GM19351 (cell line): ENCODE measurements around the gene ZSCAN1.

ENCODE experiments used
- ATAC-seq: cut with Tn5 transposase; IDR thresholded peaks from one replicate; pipeline ENCODE4 v1.9.1; 2021; ENCODE audit warnings: mild to moderate bottlenecking, moderate library complexity; ENCODE audit not compliant: unreplicated experiment

ZSCAN1 gene

GRCh38 chr19:58079792-58080191 is 46.0 kb downstream of the ZSCAN1 start:
- no peak for ATAC-seq

GRCh38 chr19:58083021-58083420 is 49.2 kb downstream of the ZSCAN1 start:
- ATAC-seq: no peak

- no peak for ATAC-seq
Measured at GRCh38 chr19:58084596-58085347, 50.9 kb downstream of the ZSCAN1 start.

GRCh38 chr19:58085348-58085875 is 51.6 kb downstream of the ZSCAN1 start:
- ATAC-seq: no peak

- no peak for ATAC-seq
Measured at GRCh38 chr19:58086825-58087710, 53.2 kb downstream of the ZSCAN1 start.

- no peak for ATAC-seq
Measured at GRCh38 chr19:58088521-58089052, 54.8 kb downstream of the ZSCAN1 start.

GRCh38 chr19:58089846-58090245 is 56.0 kb downstream of the ZSCAN1 start:
- ATAC-seq: no peak

GRCh38 chr19:58091251-58091995 is 57.6 kb downstream of the ZSCAN1 start:
- ATAC-seq: no peak

- ATAC-seq: no peak
Measured at GRCh38 chr19:58093071-58093470, 59.2 kb downstream of the ZSCAN1 start.

GRCh38 chr19:58095328-58095727 is 61.5 kb downstream of the ZSCAN1 start:
- no peak for ATAC-seq

- no peak for ATAC-seq
Measured at GRCh38 chr19:58096884-58097283, 63.1 kb downstream of the ZSCAN1 start.

- ATAC-seq: no peak
Measured at GRCh38 chr19:58097349-58097748, 63.5 kb downstream of the ZSCAN1 start.

- ATAC-seq: peak; percentile 56
Measured at GRCh38 chr19:58097781-58098681, 64.2 kb downstream of the ZSCAN1 start, which contains the start of gene ZSCAN18. Gene ZSCAN18 (minus strand): TSS chr19:58098231. CDS start chr19:58090267, 7,964 bp downstream.

- ATAC-seq: no peak
Measured at GRCh38 chr19:58098682-58098998, 64.8 kb downstream of the ZSCAN1 start.
